H1 (cell line): ENCODE results near the gene CADM2. TPM values are rescaled to one million over a fixed set of nuclear protein-coding genes. Genes with fewer than 3 reads are reported as not detected.
A peak's percentile ranks its signal among the peaks of the same experiment; 100 is the strongest.
"Not testable (repeated sequence)": the region's sequence is repeated elsewhere in the genome, so short reads cannot be mapped to it uniquely, and the experiment has no call there.

Experiments used
- CTCF ChIA-PET: fragments of 300-600 bp; sonication (Branson Sonifier 250); formaldehyde crosslinking; loops from one replicate; lab custom pipeline; 2021; ENCODE audit not compliant: partially characterized antibody; lab: Charles Lee
- POLR2A ChIA-PET: fragments of 300-600 bp; sonication (Branson Sonifier 250); formaldehyde crosslinking; loops from one replicate; lab custom pipeline; 2021; ENCODE audit warnings: inconsistent platforms; ENCODE audit not compliant: partially characterized antibody; lab: Charles Lee
- DNase-seq, 2 experiments: peaks; one replicate each; pipeline versions ENCODE4 v3.0.0 to v3.0.0-alpha.2; 2010 to 2022; ENCODE audit warnings: low spot score in 2 of 2, low read depth in 1 of 2, mixed read lengths in 1 of 2
- FAIRE-seq: peaks from 2 replicates; lab custom pipeline; 2011; peaks lifted over from hg19 to GRCh38; lab: Jason Lieb, UNC
- H2AFZ ChIP-seq: 2 replicates; pipeline ENCODE4 v1.8.1; 2012; ENCODE audit warnings: low read length, inconsistent platforms
- H2AK5ac ChIP-seq: 2 replicates; pipeline ENCODE4 v1.6.1; 2013; ENCODE audit warnings: low read depth, low read length
- H2BK120ac ChIP-seq: replicated peaks from 2 replicates; pipeline ENCODE3; 2013; ENCODE audit warnings: low read depth, low read length, inconsistent platforms
- H2BK12ac ChIP-seq: 2 replicates; pipeline ENCODE4 v1.6.1; 2013; ENCODE audit warnings: low read depth, low read length
- H2BK15ac ChIP-seq: 2 replicates; pipeline ENCODE4 v1.6.1; 2013; ENCODE audit warnings: low read length
- H2BK20ac ChIP-seq: 2 replicates; pipeline ENCODE4 v1.6.1; 2013; ENCODE audit warnings: low read length
- H2BK5ac ChIP-seq: 2 replicates; pipeline ENCODE4 v1.6.1; 2013; ENCODE audit warnings: low read depth, low read length
- H3K14ac ChIP-seq: 2 replicates; pipeline ENCODE4 v1.6.1; 2013; ENCODE audit warnings: inconsistent platforms; ENCODE audit not compliant: insufficient read length
- H3K18ac ChIP-seq: 2 replicates; pipeline ENCODE4 v1.6.1; 2013; ENCODE audit warnings: low read length; ENCODE audit errors: extremely low read depth
- H3K23ac ChIP-seq: 2 replicates; pipeline ENCODE4 v1.6.1; 2013; ENCODE audit warnings: inconsistent platforms; ENCODE audit not compliant: insufficient read length
- H3K23me2 ChIP-seq: 2 replicates; pipeline ENCODE4 v1.6.1; 2013; ENCODE audit warnings: low read depth, low read length
- H3K27ac ChIP-seq: 2 replicates; pipeline ENCODE4 v1.6.1; 2011; ENCODE audit warnings: low read depth, low read length, inconsistent platforms
- H3K27me3 ChIP-seq, 4 experiments: replicated peaks in 1 of 4; 1 replicate in 1 of 4; 2 replicates in 3 of 4; pipeline versions ENCODE4 v1.6.1 to v1.8.1; 2011 to 2013; ENCODE audit warnings: low read length in 3 of 4, mild to moderate bottlenecking in 3 of 4, inconsistent platforms in 2 of 4, mixed read lengths in 2 of 4, moderate library complexity in 1 of 4; ENCODE audit not compliant: control insufficient read depth in 3 of 4, insufficient read depth in 3 of 4; ENCODE audit errors: extremely low read depth in 1 of 4
- H3K36me3 ChIP-seq, 4 experiments: 2 replicates each; pipeline versions ENCODE4 v1.6.1 to v1.8.1; 2011 to 2013; ENCODE audit warnings: mild to moderate bottlenecking in 4 of 4, low read length in 3 of 4, moderate library complexity in 2 of 4, control low read depth in 1 of 4, inconsistent platforms in 1 of 4; ENCODE audit not compliant: insufficient read depth in 4 of 4, control insufficient read depth in 2 of 4
- H3K4ac ChIP-seq: replicated peaks from 2 replicates; pipeline ENCODE3; 2013; ENCODE audit warnings: low read length, low read depth, mixed read lengths, inconsistent platforms; ENCODE audit not compliant: insufficient read length
- H3K4me1 ChIP-seq, 4 experiments: replicated peaks in 1 of 4; 1 replicate in 1 of 4; 2 replicates in 3 of 4; pipeline versions ENCODE4 v1.6.1 to v1.8.1; 2011 to 2013; ENCODE audit warnings: low read length in 3 of 4, inconsistent platforms in 2 of 4, mixed read lengths in 1 of 4; ENCODE audit not compliant: insufficient read depth in 4 of 4, control insufficient read depth in 3 of 4
- H3K4me2 ChIP-seq, 2 experiments: 2 replicates each; pipeline versions ENCODE4 v1.6.1 to v1.8.1; 2011 to 2013; ENCODE audit warnings: low read depth in 2 of 2, low read length in 2 of 2, control low read depth in 1 of 2, inconsistent platforms in 1 of 2, mild to moderate bottlenecking in 1 of 2; ENCODE audit not compliant: insufficient read depth in 1 of 2
- H3K4me3 ChIP-seq, 4 experiments: fragments of 200-600, 300-600 bp in 1 of 4; sonication (generic), shearing (Covaris generic), sonication (Bioruptor Twin) in 1 of 4; 2 replicates each; pipeline versions ENCODE4 v1.5.1 to v1.8.1; 2011 to 2016; ENCODE audit warnings: low read length in 4 of 4, low read depth in 3 of 4, control low read depth in 2 of 4, inconsistent platforms in 2 of 4, mild to moderate bottlenecking in 2 of 4, mixed read lengths in 1 of 4, moderate library complexity in 1 of 4; ENCODE audit not compliant: insufficient read depth in 2 of 4; ENCODE audit errors: extremely low read depth in 1 of 4
- H3K56ac ChIP-seq: replicated peaks from 2 replicates; pipeline ENCODE3; 2013; ENCODE audit warnings: low read depth, mild to moderate bottlenecking, mixed read lengths, low read length, inconsistent platforms; ENCODE audit not compliant: insufficient read length
- H3K79me1 ChIP-seq: 2 replicates; pipeline ENCODE4 v1.6.1; 2013; ENCODE audit warnings: low read depth, low read length, control low read depth
- H3K79me2 ChIP-seq, 2 experiments: 2 replicates each; pipeline versions ENCODE4 v1.6.1 to v1.8.1; 2012 to 2013; ENCODE audit warnings: low read length in 2 of 2, mild to moderate bottlenecking in 2 of 2, inconsistent platforms in 1 of 2; ENCODE audit not compliant: insufficient read depth in 2 of 2, control insufficient read depth in 1 of 2
- H3K9ac ChIP-seq, 4 experiments: replicated peaks in 1 of 4; 1 replicate in 1 of 4; 2 replicates in 3 of 4; pipeline versions ENCODE4 v1.6.1 to v1.8.1; 2011 to 2013; ENCODE audit warnings: low read depth in 3 of 4, low read length in 3 of 4, control low read depth in 2 of 4, mild to moderate bottlenecking in 2 of 4, moderate library complexity in 2 of 4, inconsistent platforms in 1 of 4; ENCODE audit errors: extremely low read depth in 1 of 4
- H3K9me3 ChIP-seq, 2 experiments: 2 replicates each; pipeline versions ENCODE4 v1.6.1 to v1.8.1; 2012 to 2013; ENCODE audit warnings: mild to moderate bottlenecking in 2 of 2, moderate library complexity in 2 of 2, control low read depth in 1 of 2, inconsistent platforms in 1 of 2, low read depth in 1 of 2, low read length in 1 of 2, mixed read lengths in 1 of 2; ENCODE audit not compliant: insufficient read depth in 2 of 2
- H4K20me1 ChIP-seq, 2 experiments: replicated peaks in 1 of 2; 2 replicates each; pipeline versions ENCODE3 to v1.8.1; 2011 to 2013; ENCODE audit warnings: inconsistent platforms in 2 of 2, low read length in 2 of 2, mild to moderate bottlenecking in 1 of 2; ENCODE audit not compliant: insufficient read depth in 2 of 2, control insufficient read depth in 1 of 2
- H4K5ac ChIP-seq: 2 replicates; pipeline ENCODE4 v1.6.1; 2013; ENCODE audit warnings: low read length, low read depth, mixed read lengths, inconsistent platforms; ENCODE audit not compliant: insufficient read length
- H4K8ac ChIP-seq: 2 replicates; pipeline ENCODE4 v1.8.0; 2013; ENCODE audit warnings: mild to moderate bottlenecking, moderate library complexity, low read length, inconsistent platforms; ENCODE audit not compliant: insufficient read depth; ENCODE audit errors: extremely low read depth
- H4K91ac ChIP-seq: replicated peaks from 2 replicates; pipeline ENCODE3; 2013; ENCODE audit warnings: low read length, mixed read lengths, inconsistent platforms; ENCODE audit not compliant: insufficient read length
- CEBPB ChIP-seq: IDR thresholded peaks from 2 replicates; pipeline ENCODE4 v1.6.1; 2012; ENCODE audit warnings: low read depth, low read length
- WGBS, 2 experiments: shearing (Covaris generic) in 1 of 2; methylation state at CpG; one replicate each; pipeline versions ENCODE4 v1.1.6 to v1.1.7; 2013 to 2015; ENCODE audit warnings: low lambda C conversion rate in 2 of 2, mixed read lengths in 2 of 2, inconsistent platforms in 1 of 2, low coverage in 1 of 2, missing lambda C conversion rate in 1 of 2; ENCODE audit not compliant: insufficient replicate concordance in 2 of 2, insufficient coverage in 1 of 2, insufficient read length in 1 of 2; ENCODE audit errors: extremely low coverage in 1 of 2, missing lambda C conversion rate in 1 of 2; 5-methylcytosine and 5-hydroxymethylcytosine counted together
- polyA plus RNA-seq, 7 experiments: library from polyadenylated mRNA; depleted of rRNA in 3 of 7; stranded (reverse) in 5 of 7; unstranded in 2 of 7; fragments of >200 nt in 5 of 7; fragments of 200-250 nt in 2 of 7; gene quantifications; 1 replicate in 5 of 7; 2 replicates in 1 of 7; 4 replicates in 1 of 7; pipeline versions ENCODE4 v1.2.1 to v1.2.3, GENCODE V29; 2011 to 2013; ENCODE audit warnings: missing spikeins in 2 of 7, mixed read lengths in 2 of 7
- total RNA-seq: library from RNA; stranded (reverse); fragmentation: NEBNext Ultra II Directional; extraction: Animal tissue kit (Norgen Biotek cat#: 25700); gene quantifications from 2 replicates; pipeline ENCODE4 v1.2.1, GENCODE V29; 2021

The CADM2 gene
- total and polyA plus RNA-seq, 2 of the 8 experiments (the other 6 are each of a cell fraction or from before 2014, with no cell fraction given) = 14.9 to 20.9 TPM

- CTCF ChIA-PET, H4K20me1 ChIP-seq, H3K27me3 ChIP-seq, H2BK5ac ChIP-seq, H3K14ac ChIP-seq, H2BK20ac ChIP-seq, H2AK5ac ChIP-seq, H3K79me2 ChIP-seq, H4K91ac ChIP-seq, POLR2A ChIA-PET, H3K18ac ChIP-seq, H3K9ac ChIP-seq, H4K8ac ChIP-seq, H3K27ac ChIP-seq, H2BK12ac ChIP-seq, H3K23me2 ChIP-seq, H3K4me3 ChIP-seq, H4K5ac ChIP-seq, H3K4me1 ChIP-seq, H3K4ac ChIP-seq, H2BK15ac ChIP-seq, H3K56ac ChIP-seq, H3K9me3 ChIP-seq, H2BK120ac ChIP-seq, DNase-seq, H3K79me1 ChIP-seq, H2AFZ ChIP-seq, H3K36me3 ChIP-seq, H3K23ac ChIP-seq: not testable (repeated sequence)
- WGBS, 2 experiments = 15% methylated on average over 1 of the region's 1 CpG; no CpG with 5 or more reads in 1 of the 2 experiments
- peak; percentile 88 for FAIRE-seq
- peak overlapping the region; percentile 6 to 19; a peak in 3 of 4 replicates for H3K4me2 ChIP-seq
- peak; percentile 68; the same call in 1 of the 2 replicates for TF ChIP-seq CEBPB
Observed at GRCh38 chr3:85708325-85708724, 749.5 kb downstream of the CADM2 start.
